GM12878 (cell line): ENCODE results near the gene CACNA1S. TPM values are rescaled to one million over a fixed set of nuclear protein-coding genes. Genes with fewer than 3 reads are reported as not detected.

ENCODE experiments used
- ATF3 ChIP-seq: IDR thresholded peaks from 2 replicates; pipeline ENCODE4 v1.6.1; 2011; ENCODE audit warnings: low read depth, mild to moderate bottlenecking, low read length, moderate library complexity, borderline replicate concordance; ENCODE audit errors: extremely low read depth
- CUX1 ChIP-seq: IDR thresholded peaks from 2 replicates; pipeline ENCODE4 v1.6.1; 2012; ENCODE audit warnings: improper control_type of control experiment, low read depth, low read length; ENCODE audit not compliant: insufficient replicate concordance
- PKNOX1 ChIP-seq: fragments of 450-650 bp; IDR thresholded peaks from 2 replicates; pipeline ENCODE4 v1.6.1; 2016; ENCODE audit warnings: mild to moderate bottlenecking
- SIX5 ChIP-seq: IDR thresholded peaks from 2 replicates; pipeline ENCODE4 v1.6.1; 2011; ENCODE audit warnings: mild to moderate bottlenecking, low read depth, low read length, moderate library complexity; ENCODE audit not compliant: severe bottlenecking
- ZBTB40 ChIP-seq: fragments of 450-650 bp; IDR thresholded peaks from 2 replicates; pipeline ENCODE4 v1.6.1; 2016; ENCODE audit warnings: mild to moderate bottlenecking, moderate library complexity, borderline replicate concordance
- polyA plus RNA-seq, 11 experiments: library from polyadenylated mRNA; depleted of rRNA in 4 of 11; unstranded in 6 of 11; stranded (reverse) in 5 of 11; fragments of >200 nt; fragmentation: Nextera tagmentation in 4 of 11; fragmentation: Illumina TruSeq in 1 of 11; extraction: Ambion mirVana in 4 of 11; extraction: Trizol in 1 of 11; gene quantifications; 1 replicate in 1 of 11; 2 replicates in 10 of 11; pipeline versions ENCODE4 v1.2.1 to v1.2.3, GENCODE V29; 2011 to 2016; ENCODE audit warnings: inconsistent platforms in 2 of 11, missing spikeins in 2 of 11, low read depth in 1 of 11
- total RNA-seq, 4 experiments: library from RNA; depleted of rRNA in 3 of 4; stranded (reverse); fragments of >200 nt in 3 of 4; fragmentation: Illumina TruSeq in 1 of 4; extraction: Trizol in 1 of 4; gene quantifications; 2 replicates each; pipeline versions ENCODE4 v1.2.1 to v1.2.3, GENCODE V29; 2013 to 2021

Gene CACNA1S
- total and polyA plus RNA-seq, 10 of the 15 experiments (the other 5 are each of a cell fraction or from before 2014, with no cell fraction given) = under 0.01 to 0.04 (median 0.02) TPM; not detected in 6

GRCh38 chr1:201051399-201051798, 60.8 kb downstream of the CACNA1S start (continued):
- TF ChIP-seq ZBTB40 = no peak
- no peak for TF ChIP-seq ATF3
- TF ChIP-seq PKNOX1 = no peak
- TF ChIP-seq CUX1 = no peak
- TF ChIP-seq SIX5 = no peak
